ENCODE data around the gene NDUFAF2.
A peak's percentile ranks its signal among the peaks of the same experiment; 100 is the strongest.

NDUFAF2 gene

GRCh38 chr5:61159836-61160235 is 214.8 kb downstream of the NDUFAF2 start:
- 0 out of 2 replicates have a peak overlapping the region, but pooled peaks have one; percentile 16 for H3K4me3 ChIP-seq (replicated peaks; ENCODE audit: low read depth, low read length)
- no peak for TF ChIP-seq CTCF (IDR thresholded peaks at IDR 0.05; ENCODE audit: low read depth, low read length, missing control alignments)
- DNase-seq (ENCODE audit: extremely low read depth, low read depth): no peak

GRCh38 chr5:61160497-61160896 is 215.5 kb downstream of the NDUFAF2 start:
- DNase-seq (ENCODE audit: extremely low read depth, low read depth): no peak
- peak overlapping the region; percentile 87 for H3K4me3 ChIP-seq (replicated peaks; ENCODE audit: low read depth, low read length)
- TF ChIP-seq CTCF (IDR thresholded peaks at IDR 0.05; ENCODE audit: low read depth, low read length, missing control alignments): no peak

- peak within 1 kb of the TSS; percentile 87 for H3K4me3 ChIP-seq (replicated peaks; ENCODE audit: low read depth, low read length)
- DNase-seq (ENCODE audit: extremely low read depth, low read depth): peak; percentile 66
- no peak for TF ChIP-seq CTCF (IDR thresholded peaks at IDR 0.05; ENCODE audit: low read depth, low read length, missing control alignments)
Measured at GRCh38 chr5:61162010-61162831, 217.2 kb downstream of the NDUFAF2 start, which contains the start of gene SMIM15. SMIM15 (minus strand) TSS chr5:61162468; CDS start chr5:61160171, 2,297 bp downstream.

GRCh38 chr5:61162832-61163567 is 218.0 kb downstream of the NDUFAF2 start:
- no peak for DNase-seq (ENCODE audit: extremely low read depth, low read depth)
- H3K4me3 ChIP-seq (replicated peaks; ENCODE audit: low read depth, low read length): peak overlapping the region; percentile 87
- no peak for TF ChIP-seq CTCF (IDR thresholded peaks at IDR 0.05; ENCODE audit: low read depth, low read length, missing control alignments)

- peak overlapping the region; percentile 87 for H3K4me3 ChIP-seq (replicated peaks; ENCODE audit: low read depth, low read length)
- TF ChIP-seq CTCF (IDR thresholded peaks at IDR 0.05; ENCODE audit: low read depth, low read length, missing control alignments): no peak
- DNase-seq (ENCODE audit: extremely low read depth, low read depth): no peak
Measured at GRCh38 chr5:61163905-61164304, 218.9 kb downstream of the NDUFAF2 start.

GRCh38 chr5:61167382-61167781 is 222.4 kb downstream of the NDUFAF2 start:
- no peak for DNase-seq (ENCODE audit: extremely low read depth, low read depth)
- peak; percentile 23 for TF ChIP-seq CTCF (IDR thresholded peaks at IDR 0.05; ENCODE audit: low read depth, low read length, missing control alignments)
- H3K4me3 ChIP-seq (replicated peaks; ENCODE audit: low read depth, low read length): no peak overlapping the region

Data from HFF-Myc (cell line).